ENCODE measurements around the gene TMEM116.
A peak's percentile ranks its signal among the peaks of the same experiment; 100 is the strongest.
"Not testable (repeated sequence)": the region's sequence is repeated elsewhere in the genome, so short reads cannot be mapped to it uniquely, and the experiment has no call there.

TMEM116 gene

DNA sequence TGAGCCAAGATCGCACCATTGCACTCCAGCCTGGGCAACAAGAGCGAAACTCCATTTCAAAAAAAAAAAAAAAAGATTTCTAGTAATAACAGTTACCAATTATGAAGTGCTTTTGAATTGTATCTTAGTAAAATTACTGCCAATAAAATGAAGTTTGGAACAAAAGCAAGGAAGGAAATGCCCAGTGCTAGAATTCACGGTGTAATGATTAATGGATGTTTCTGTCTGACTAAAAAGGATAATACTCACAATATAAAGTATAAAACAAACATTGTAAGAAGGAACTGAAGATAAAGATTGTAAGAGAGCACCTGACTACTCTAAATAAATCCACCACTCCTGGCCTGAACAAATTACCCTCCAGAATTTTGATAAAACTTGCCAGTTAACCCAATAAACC is 4.0 kb downstream of the TMEM116 start:
- no peak for DNase-seq

- no peak for DNase-seq
Measured at GRCh38 chr12:112007945-112008344, 5.0 kb downstream of the TMEM116 start.

DNA sequence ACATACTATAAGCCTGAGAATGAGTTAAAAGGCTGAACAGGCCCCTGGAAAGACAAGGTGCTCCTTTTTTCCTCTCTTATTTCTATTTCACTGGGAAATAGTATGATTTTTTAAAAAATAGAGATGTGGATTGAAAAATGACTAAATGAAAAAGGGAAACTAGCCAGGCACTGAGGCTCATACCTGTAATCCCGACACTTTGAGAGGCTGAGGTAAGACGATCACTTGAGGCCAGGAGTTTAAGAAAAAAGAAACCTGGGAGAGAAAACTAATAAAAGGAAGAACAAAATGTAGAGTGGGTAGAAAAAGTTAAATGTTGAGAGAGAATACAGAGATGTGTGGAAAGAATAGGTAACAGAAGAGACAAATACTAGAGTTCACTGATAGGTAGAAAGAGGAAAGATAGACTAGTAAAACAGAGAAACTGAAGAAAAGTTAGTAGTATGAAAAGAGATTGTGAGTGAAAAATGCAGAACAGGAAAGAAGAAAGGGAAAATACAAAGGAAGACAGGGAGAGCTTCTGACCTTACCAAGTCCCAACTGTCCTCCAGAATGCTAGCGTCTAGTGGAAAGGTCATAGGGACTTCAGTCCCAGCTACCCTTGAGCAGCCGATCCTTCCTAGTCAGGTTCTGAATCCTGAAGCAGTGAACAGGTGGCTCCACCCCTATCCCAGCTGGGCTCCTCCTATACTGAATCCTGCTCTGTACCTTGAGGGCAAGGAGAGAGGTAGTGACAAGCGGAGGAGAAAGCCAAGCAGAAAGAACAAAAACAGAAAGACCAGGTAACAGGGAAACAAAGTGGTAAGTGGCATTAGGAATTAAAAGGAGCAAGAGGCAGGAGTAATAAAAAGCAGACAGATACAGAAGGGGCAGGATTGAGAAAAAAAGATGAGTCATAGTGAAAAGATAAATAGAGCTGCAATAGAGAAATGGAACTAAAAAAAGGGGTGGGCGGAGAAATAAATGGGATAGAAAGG is 7.3 kb downstream of the TMEM116 start:
- DNase-seq: peak; percentile 73

DNA sequence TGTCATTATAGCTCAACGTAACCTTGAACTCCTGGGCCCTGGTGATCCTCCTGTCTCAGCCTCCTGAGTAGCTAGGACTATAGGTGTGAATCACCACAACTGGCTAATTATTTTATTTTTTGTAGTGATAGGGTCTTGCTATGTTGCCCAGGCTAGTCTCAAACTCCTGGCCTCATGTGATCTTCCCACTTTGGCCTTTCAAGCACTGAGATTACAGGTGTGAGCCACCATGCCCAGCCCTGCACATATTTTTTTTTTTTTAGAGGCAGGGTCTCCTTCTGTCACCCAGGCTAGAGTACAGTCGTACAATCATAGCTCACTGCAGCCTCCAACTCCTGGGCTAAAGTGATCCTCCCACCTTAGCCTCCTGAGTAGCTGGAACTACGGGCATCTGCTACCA is 8.9 kb downstream of the TMEM116 start:
- no peak for DNase-seq

GRCh38 chr12:112001576-112001975 is 11.4 kb downstream of the TMEM116 start:
- no peak for DNase-seq

DNA sequence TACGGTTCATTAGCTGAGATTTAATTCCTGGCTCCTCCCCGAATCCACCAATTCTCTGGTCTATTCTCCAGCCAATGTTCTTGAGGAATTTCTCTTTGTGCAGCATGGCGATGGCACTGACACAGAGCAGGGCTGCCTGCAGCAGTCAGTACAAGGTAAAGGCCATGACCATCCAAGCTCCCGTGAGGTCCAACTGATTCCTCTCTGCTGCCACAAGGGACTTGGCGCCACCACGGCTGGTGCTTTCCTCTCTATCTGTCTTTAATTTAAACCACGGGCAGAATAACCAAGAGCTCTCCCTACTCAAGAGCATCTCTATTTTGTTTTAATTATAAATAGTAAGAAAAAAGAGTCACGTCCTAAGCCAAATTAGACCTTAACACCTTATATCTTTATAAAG is 12.1 kb downstream of the TMEM116 start:
- no peak for DNase-seq

DNA sequence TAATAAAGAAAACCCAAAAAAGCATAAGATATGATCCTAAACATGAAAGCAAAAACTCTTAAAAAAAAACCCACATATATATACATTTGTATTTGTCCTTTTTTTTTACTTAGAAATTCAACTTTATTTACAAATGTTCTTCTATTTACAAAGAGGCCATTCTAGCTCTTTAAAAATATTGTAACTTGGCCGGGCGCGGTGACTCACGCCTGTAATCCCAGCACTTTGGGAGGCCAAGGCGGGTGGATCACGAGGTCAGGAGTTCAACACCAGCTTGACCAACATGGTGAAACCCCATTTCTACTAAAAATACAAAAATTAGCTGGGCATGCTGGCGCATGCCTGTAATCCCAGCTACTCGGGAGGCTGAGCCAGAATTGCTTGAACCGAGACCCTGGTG is 13.8 kb downstream of the TMEM116 start:
- not testable (repeated sequence) for DNase-seq

- DNase-seq: no peak
Measured at GRCh38 chr12:111998015-111998414, 14.9 kb downstream of the TMEM116 start.

DNA sequence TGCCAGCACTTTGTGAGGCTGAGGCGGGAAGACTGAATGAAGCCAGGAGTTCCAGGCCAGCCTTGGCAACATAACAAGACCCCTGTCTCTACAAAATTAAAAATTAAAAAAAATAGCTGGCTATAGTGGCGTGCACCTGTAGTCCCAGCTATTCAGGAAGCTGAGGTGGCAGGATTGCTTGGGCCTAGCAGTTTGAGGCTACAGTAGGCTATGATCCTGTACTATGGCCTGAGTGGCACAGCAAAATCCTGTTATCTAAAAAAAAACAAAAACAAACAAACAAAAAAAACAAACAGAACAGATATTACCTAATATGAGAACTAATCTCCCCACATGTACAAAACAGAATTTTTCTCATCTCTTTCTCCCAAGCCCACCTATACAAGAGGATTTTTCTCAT is 15.7 kb downstream of the TMEM116 start:
- no peak for DNase-seq

DNA sequence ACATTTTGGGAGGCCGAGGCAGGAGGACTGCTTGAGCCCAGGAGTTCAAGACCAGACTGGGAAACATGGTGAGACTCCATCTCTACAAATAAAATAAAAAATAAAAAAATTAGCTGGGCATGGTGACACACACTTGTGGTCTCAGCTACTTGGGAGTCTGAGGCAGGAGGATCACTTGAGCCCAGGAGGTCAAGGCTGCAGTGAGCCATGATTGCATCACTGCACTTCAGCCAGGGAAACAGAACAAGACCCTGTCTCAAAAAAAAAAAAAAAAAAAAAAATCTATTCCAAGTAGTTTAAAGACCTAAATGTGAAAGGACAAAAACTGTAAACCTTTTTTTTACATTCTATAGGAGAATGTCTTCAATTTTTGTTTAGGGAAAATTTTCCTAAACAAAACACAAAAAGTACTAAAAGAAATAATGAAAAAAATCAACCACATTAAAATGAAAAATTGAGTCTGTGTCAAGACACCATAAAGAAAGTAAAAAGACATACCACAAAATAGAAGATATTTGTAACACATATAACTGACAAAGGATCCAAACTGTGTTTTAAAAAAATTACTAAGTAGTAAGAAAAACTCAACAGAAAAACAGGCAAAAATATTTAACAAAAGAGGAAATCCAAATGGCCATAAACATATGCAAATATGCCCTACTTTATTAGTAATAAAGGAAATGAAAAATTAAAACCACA is 17.0 kb downstream of the TMEM116 start:
- DNase-seq: no peak

DNA sequence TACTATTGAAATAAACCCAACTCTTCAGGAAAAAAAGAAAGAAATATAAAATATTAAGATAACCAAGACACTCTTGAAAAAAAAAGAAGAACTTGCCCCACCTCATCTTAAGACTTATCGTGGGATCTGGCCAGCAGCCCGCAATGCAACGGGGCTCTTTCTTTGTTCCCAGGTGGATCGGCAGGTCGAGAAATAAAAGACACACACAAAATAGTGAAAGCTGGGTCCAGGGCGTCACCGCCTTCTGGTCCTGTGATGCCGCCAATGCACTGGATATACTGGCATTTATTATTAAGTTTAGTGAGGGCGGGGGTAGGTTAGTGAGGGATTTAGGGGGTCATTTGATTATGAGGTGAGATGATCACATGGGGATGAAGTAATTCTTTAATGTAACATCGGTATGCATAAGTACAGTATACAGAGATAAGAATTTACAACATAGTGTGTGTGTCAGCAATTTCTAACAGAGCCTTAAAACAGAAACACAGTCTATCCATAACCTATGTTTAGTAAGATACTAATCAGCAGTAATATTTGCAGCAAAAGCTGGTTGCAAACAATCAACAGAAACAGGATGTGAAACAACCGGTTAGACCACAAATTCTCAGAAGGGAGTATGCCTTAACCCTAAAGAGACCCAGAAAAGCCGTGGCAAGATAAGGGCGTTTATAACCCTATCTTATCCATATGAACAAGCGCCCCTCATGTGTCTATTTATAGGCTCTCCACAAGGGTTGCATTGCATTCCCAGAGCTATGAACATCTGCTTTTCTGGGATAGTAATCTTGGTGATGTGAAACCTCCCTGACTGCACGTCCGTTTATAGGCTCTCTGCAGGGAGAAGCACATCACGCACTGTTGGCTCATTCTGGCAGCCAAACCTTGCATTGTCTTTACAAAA is 18.5 kb downstream of the TMEM116 start:
- DNase-seq: not testable (repeated sequence)

DNA sequence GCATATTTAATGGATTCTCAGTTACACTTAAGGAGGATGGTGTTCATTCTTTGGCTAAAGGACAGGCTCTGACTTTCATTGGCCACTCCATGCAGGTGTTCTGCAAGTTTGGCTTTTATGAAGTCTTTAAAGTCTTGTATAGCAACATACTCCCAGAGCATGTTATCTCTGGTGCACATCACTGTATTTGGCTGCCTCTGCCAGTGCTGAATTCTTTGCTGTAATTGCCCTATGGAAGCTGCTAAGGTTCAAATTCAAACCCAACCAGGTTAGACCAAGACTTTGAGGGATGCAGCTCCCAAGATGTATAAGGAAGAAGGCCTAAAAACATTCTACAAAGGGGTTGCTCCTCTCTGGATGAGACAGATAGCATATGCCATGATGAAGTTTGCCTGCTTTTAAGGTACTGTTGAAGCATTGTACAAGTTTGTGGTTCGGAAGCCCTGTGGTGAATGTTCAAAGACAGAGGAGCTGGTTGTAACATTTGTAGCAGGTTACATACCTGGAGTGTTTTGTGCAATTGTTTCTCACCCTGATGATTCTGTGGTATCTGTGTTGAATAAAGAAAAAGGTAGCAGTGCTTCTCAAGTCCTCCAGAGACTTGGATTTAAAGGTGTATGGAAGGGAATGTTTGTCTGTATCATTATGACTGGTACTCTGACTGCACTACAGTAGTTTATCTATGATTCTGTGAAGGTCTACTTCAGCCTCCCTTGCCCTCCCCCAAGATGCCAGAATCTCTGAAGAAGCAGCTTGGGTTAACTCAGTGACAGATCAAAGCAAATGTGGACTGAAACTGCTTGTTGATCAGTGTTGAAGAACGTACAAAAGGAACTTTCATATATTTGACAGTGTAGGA is 19.4 kb downstream of the TMEM116 start:
- no peak for DNase-seq

- no peak for DNase-seq
Measured at GRCh38 chr12:111992464-111992863, 20.5 kb downstream of the TMEM116 start.

DNA sequence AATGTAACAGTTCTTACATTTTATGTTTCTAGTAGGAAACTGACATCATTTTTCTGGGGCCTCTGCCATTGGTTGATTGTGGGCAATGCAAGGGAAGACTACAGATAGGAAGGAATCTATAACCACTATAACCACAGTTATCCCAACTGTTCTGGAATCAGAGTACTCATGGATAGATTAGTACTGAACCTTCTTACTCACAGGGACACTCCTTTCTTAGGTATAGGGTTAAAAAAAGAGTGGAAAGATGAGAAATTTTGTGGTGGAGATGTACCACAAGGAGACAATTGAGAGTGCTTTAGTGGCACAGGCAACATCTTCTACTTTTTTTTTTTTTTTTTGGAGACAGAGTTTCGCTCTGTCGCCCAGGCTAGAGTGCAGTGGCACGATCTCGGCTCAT is 21.0 kb downstream of the TMEM116 start:
- DNase-seq: no peak

- no peak for DNase-seq
Measured at GRCh38 chr12:111991535-111991934, 21.4 kb downstream of the TMEM116 start.

GRCh38 chr12:111984820-111985219 is 28.1 kb downstream of the TMEM116 start:
- no peak for DNase-seq

DNA sequence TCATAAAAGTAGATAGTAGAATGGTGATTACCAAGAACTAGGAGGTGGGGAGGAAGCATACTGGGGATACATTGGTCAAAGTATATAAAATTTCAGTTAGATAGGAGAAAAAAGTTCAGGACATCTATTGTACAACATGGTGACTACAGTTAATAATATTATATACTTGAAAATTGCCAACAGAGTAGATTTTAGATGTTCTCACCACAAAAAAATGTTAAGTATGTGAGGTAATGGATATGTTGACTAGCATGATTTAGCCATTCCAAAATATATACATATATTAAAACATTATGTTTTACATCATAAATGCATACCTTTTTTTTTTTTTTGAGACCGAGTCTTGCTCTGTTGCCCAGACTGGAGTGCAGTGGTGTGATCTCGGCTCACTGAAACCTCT is 31.0 kb downstream of the TMEM116 start:
- no peak for DNase-seq

DNA sequence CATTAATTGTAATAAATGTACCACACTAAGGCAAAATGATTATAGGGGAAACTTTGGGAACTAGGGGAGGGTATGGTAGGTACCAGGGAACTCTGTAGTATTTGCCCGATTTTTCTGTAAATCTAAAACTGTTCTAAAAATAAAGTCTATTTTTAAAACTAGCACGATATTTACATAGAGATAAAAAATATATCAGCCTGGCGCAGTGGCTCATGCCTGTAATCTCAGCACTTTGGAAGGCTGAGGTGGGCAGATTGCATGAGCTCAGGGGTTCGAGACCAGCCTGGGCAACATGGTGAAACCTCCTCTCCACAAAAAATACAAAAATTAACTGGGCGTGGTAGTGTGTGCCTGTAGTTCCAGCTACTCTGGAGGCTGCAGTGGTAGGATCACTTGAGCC is 32.4 kb downstream of the TMEM116 start:
- no peak for DNase-seq

- DNase-seq: no peak
Measured at GRCh38 chr12:111978545-111978944, 34.4 kb downstream of the TMEM116 start.

DNA sequence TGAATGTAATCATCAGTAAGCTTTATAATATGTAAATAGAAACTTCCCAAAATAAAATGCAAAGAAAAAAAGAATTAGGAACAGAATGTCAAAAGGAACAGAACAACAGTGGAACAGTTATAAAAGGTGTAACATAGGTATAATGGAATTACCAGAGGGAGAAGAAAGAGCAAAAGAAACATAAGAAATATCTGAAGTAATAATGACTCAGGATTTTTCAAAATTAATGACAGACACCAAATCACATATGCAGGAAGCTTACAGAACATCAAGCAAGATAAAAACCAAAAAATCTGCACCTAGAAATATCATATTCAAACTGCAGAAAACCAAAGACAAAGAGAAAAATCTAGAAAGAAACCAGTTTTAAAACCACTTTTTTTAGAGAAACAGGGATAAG is 36.1 kb downstream of the TMEM116 start:
- DNase-seq: no peak

GRCh38 chr12:111976291-111976690 is 36.7 kb downstream of the TMEM116 start:
- DNase-seq: no peak
